T47D (cell line): Measurements from ENCODE around the gene CRYBA1.
"Not testable (repeated sequence)": the region's sequence is repeated elsewhere in the genome, so short reads cannot be mapped to it uniquely, and the experiment has no call there.

Source experiments
- DNase-seq, 2 experiments: peaks; one replicate each; pipeline versions ENCODE4 v3.0.0 to v3.0.0-alpha.2; 2011 to 2012; ENCODE audit warnings: low read depth in 1 of 2, low spot score in 1 of 2
- JUND ChIP-seq: IDR thresholded peaks from 2 replicates; pipeline ENCODE4 v1.6.1; 2012; ENCODE audit warnings: low read depth
- in situ Hi-C: cut with HindIII; loops from 2 replicates; pipeline ENCODE4 v1.10.0; 2016; ENCODE audit warnings: low sequenced_read_pairs, low pct_unique_long_range_greater_than_20kb

CRYBA1 gene

DNA sequence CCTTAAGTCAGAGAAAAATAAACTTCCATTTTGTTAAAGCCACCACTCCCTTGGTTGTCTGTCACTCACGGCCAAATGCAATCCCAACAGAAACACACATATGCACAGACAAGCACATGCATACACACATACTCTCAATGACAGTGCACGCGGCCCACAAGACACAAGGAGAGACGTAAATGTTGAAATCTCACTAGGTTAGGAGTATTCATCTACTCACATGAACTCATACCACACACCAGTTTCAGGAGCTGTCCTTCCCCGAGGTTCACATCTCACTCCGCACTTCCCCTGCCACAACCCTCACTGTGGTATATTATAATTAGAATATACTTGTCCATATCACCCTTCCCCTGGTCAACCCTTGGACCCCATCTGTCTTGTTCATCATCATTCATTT, 30.5 kb upstream of the CRYBA1 start:
- no peak for TF ChIP-seq JUND
- DNase-seq = no peak
- in situ Hi-C loops = no loop called here

- no peak for DNase-seq
- TF ChIP-seq JUND = no peak
- in situ Hi-C loops = no loop called here
Measured at GRCh38 chr17:29216856-29217255, 29.8 kb upstream of the CRYBA1 start.

DNA sequence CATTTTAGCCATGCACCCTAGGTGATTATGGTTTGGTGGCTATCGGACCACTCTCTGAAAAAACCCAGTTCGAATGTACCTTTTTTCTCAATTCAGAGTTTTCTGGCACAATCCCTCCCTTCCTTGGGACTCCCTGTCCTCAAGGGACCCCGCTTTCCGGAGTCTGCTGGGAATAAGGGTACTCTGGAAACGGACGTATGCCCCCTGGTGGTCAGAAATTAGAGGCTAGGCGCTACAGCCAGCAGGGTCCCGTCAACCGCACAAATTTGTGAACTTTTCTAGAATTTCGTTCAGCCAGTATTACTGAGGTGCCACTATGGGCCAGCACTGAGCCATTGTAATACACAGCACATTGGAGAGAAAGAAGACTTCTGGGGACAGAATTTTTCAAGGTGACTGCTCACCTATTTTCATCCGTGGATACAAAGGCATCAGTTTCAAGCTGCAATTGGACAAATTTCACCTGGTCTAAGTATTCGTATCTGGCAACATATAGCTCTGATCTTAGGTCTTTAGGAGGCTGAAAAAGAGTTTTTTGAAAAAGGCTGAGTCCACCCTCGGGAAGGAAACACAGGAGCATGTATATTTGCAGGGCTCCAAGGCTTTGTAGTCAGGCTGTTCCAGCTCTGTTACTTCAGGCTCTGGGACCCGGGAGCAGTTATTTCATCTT, 27.1 kb upstream of the CRYBA1 start:
- in situ Hi-C loops = no loop called here
- DNase-seq = peak; percentile 80 to 82
- TF ChIP-seq JUND = no peak

GRCh38 chr17:29221338-29221737, 25.3 kb upstream of the CRYBA1 start:
- in situ Hi-C loops = not testable (repeated sequence)

DNA sequence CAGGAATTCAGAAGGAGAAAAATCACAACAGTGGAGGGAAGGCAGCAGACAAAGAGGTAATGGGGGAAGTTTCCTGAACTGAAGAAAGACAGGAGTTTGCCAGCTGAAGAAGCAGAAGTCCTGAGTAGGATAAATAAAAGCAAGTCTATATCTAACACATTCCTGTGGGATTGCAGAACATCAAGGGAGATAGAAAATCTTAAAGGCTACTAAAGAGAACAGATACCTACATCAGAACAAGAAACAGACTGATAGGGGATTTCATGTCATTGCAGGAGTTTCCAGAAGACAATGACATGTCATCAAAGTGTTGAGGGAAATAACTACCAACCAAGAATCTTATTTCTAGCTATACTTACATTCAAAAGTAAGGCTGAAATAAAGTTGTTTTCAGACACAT, 21.3 kb upstream of the CRYBA1 start:
- in situ Hi-C loops = no loop called here
- TF ChIP-seq JUND = no peak
- no peak for DNase-seq

More at GRCh38 chr17:29221338-29221737, 25.3 kb upstream of the CRYBA1 start:
- not testable (repeated sequence) for DNase-seq

DNA sequence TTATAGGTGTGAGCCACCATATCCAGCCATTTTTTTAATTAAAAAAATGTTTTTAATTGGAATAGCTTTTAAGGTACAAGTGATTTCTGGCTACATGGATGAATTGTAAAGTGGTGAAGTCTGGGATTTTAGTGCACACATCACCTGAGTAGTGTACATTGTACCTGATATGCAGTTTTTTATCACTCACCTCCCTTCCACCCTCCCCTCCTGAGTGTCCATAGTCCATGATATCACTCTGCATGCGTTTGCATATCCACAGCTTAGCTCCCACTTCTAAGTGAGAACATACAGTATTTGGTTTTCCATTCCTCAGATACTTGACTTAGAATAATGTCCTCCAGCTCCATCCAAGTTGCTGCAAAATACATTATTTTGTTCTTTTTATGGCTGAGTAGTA, 13.4 kb upstream of the CRYBA1 start:
- no peak for TF ChIP-seq JUND
- no peak for DNase-seq
- in situ Hi-C loops = no loop called here

GRCh38 chr17:29234972-29235371, 11.7 kb upstream of the CRYBA1 start:
- DNase-seq, in situ Hi-C loops: not testable (repeated sequence)

GRCh38 chr17:29235904-29236303, 10.8 kb upstream of the CRYBA1 start:
- no peak for DNase-seq
- TF ChIP-seq JUND = no peak
- in situ Hi-C loops = no loop called here

DNA sequence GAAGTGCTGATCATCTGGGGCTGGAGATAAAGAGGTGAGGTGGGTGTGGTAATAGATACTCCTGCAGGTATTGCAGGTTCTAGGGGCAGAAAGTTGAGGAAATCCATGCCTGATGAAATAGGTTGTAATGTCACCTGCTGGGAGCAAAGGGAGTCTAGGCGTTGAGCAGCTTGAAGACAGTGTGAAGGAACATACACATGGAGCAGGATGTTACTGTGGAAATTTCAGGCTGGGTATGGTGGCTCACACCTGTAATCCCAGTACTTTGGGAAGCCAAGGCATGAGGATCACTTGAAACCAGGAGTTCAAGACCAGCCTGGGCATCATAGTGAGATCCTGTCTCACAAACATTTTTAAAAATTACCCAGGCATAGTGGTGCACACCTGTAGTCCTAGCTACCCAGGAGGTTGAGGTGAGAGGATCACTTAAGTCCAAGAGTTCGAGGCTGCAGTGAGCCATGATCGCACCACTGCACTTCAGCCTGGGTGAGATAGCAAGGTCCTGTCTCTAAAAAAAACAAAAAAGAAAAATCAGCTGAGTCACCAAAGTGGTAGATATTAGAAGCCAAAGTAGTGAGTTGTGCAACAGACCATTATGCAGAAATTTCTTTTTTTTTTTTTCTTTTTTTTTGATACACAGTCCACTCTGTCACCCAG, 9.1 kb upstream of the CRYBA1 start:
- in situ Hi-C loops = no loop called here
- TF ChIP-seq JUND = no peak
- DNase-seq = no peak

- TF ChIP-seq JUND = no peak
- in situ Hi-C loops = no loop called here
- no peak for DNase-seq
Measured at GRCh38 chr17:29238133-29238850, 8.4 kb upstream of the CRYBA1 start.

DNA sequence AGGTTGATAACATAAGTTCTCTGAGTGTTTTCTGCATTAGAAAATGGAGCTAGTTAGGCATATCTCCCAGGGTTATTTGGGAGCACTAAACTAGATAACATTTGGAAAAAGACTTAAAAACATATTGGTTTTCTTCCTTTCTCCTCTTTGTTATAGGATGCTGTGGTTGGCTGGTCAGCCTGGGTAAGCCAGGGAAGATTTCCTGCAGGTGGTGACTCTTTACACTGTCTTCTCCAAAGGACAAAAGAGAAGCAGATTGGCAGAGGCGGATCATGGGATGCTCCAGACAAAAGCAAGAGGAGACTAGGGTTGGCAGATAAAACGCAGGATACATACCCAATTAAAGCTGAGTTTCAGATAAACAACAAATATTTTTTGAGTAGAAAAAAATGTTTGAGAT, 6.2 kb upstream of the CRYBA1 start:
- DNase-seq = no peak
- in situ Hi-C loops = no loop called here
- no peak for TF ChIP-seq JUND

- peak; percentile 60 to 69 for DNase-seq
Measured at GRCh38 chr17:29240968-29241963, 5.4 kb upstream of the CRYBA1 start.

More at GRCh38 chr17:29240968-29241963, 5.4 kb upstream of the CRYBA1 start:
- in situ Hi-C loops = no loop called here
- TF ChIP-seq JUND = no peak
